Measurements from ENCODE around the gene NECTIN1. TPM values are rescaled to one million over a fixed set of nuclear protein-coding genes. Genes with fewer than 3 reads are reported as not detected.

Gene NECTIN1
- total and polyA plus RNA-seq, 2 of the 13 experiments (the other 11 are each of a cell fraction or from before 2014, with no cell fraction given) = 3.9 to 7.3 TPM

DNA sequence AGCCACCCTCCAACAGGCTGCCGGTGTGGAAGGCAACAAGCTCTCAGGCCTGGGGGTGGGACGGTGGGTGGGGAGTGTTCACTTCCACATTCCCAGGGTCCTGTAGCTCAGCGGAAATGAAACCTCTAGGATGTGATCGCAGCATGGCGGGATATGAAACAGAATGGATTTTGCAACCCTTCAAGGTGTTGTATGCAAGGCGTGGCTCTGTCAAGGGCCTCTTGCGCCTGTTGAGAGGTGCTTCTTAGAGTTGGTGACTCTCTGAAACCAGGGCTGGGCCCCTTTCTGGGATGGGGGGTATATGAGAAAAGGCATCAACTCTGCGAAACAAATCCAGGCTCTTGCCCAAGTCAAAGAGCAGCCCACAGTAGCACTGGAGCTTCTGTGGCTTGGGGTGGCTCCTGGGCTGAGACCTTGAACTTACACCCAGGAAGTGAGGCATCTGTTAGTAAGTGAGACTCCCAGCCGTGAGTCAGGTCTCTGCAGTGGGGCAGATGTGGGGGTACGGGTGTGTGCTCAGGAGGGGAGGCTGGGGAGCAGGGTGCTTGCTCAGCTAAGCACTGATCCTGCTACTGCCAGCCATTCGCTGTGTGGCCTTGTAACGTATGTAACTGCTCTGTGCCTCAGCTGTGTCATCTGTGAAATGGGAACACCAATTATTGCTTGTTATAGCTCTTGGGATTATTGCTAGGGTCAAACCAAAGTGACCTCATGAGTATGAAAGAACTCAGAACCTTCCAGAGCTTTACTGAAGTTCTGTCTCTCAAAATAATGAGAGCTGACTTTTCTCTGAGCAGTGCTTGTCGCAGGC lies 28.3 kb downstream of the NECTIN1 start:
- Histone ChIP-seq H3K27me3 (ENCODE audit: control insufficient read depth in 1 of 2, insufficient read depth in 2 of 2, low read length in 2 of 2) (no peaks in the 10 kb centered on the region), H3K4me3 (replicated peaks in 1 of 3; ENCODE audit: insufficient read depth in 1 of 3, low read depth in 2 of 3, low read length in 3 of 3) (no peak overlapping the region), H2AFZ (ENCODE audit: low read length) (no peak overlapping the region), H3K79me2 (ENCODE audit: insufficient read depth, low read length) (no peaks in the 10 kb centered on the region), H3K36me3 (replicated peaks in 1 of 2; ENCODE audit: control insufficient read depth in 1 of 2, insufficient read depth in 2 of 2, low read length in 2 of 2) (no peaks in the 10 kb centered on the region), H3K27ac (ENCODE audit: extremely low read length, insufficient read depth, low read length) (no peak overlapping the region), H3K9me3 (ENCODE audit: low read length) (no peaks in the 10 kb centered on the region), H3K4me2 (ENCODE audit: low read depth, low read length) (peak overlapping the region; percentile 5; the same call in 1 of the 2 replicates), H3K4me1 (ENCODE audit: insufficient read depth, low read length) (peaks cover 51% of the 10 kb centered on the region), H4K20me1 (ENCODE audit: insufficient read depth, low read length) (no peaks in the 10 kb centered on the region), H3K9ac (ENCODE audit: insufficient read depth, low read depth, low read length) (no peak overlapping the region)
- DNase-seq (ENCODE audit: low spot score) (peak; percentile 35), FAIRE-seq (no peak), ATAC-seq (peak; percentile 20; the same call in 2 of the 3 replicates)
- ChIA-PET CTCF (ENCODE audit: low intra/inter-chr PET ratio, low total read pairs) (no interaction called here), POLR2A (no interaction called here)
- in situ Hi-C loops (cut with HindIII; ENCODE audit: extremely low pct_ligation_motif_present, low pct_unique_long_range_greater_than_20kb) (no loop called here), intact Hi-C loops (cut with micrococcal nuclease; ENCODE audit: unreplicated experiment) (no loop called here)
- BruUV-seq (replicated peaks) = no TSS peak
- 63% methylated on average over 8 of the region's 13 CpGs for WGBS (ENCODE audit: low lambda C conversion rate)
- TF ChIP-seq ZNF629 (CRISPR knock-in tag; conservative IDR thresholded peaks at IDR 0.05) (peak; percentile 97), ZNF589 (CRISPR knock-in tag; conservative IDR thresholded peaks at IDR 0.05) (no peak), NR2F6 (IDR thresholded peaks at IDR 0.05) (peak; percentile 31; the same call in 1 of the 2 replicates), NR2F6 (CRISPR knock-in tag; IDR thresholded peaks at IDR 0.05) (0 out of 2 replicates have a peak, but pooled peaks have one; percentile 22), CBX2 (IDR thresholded peaks at IDR 0.05; ENCODE audit: low read depth, low read length) (no peak), CBX2 (CRISPR knock-in tag; IDR thresholded peaks at IDR 0.05; ENCODE audit: low read depth) (no peak), RCOR2 (CRISPR knock-in tag; IDR thresholded peaks at IDR 0.05) (peak; percentile 63; the same call in 1 of the 2 replicates), NR2F1 (CRISPR knock-in tag; IDR thresholded peaks at IDR 0.05) (peak in 1 of 2 experiments; percentile 68; a peak in 2 of 4 replicates), SAP130 (CRISPR knock-in tag; IDR thresholded peaks at IDR 0.05; ENCODE audit: low read depth) (0 out of 2 replicates have a peak, but pooled peaks have one; percentile 22), GABPA (IDR thresholded peaks at IDR 0.05; ENCODE audit: low read depth, low read length) (no peak), GABPA (CRISPR knock-in tag; IDR thresholded peaks at IDR 0.05; ENCODE audit: low read depth) (0 out of 2 replicates have a peak, but pooled peaks have one; percentile 18), ATF7-NPFF (CRISPR knock-in tag; IDR thresholded peaks at IDR 0.05; ENCODE audit: low read depth) (no peak), RXRB (CRISPR knock-in tag; IDR thresholded peaks at IDR 0.05; ENCODE audit: borderline replicate concordance) (0 out of 2 replicates have a peak, but pooled peaks have one; percentile 16), CHD4 (IDR thresholded peaks at IDR 0.05; ENCODE audit: borderline replicate concordance, low read length) (peak; percentile 71; the same call in 1 of the 2 replicates), ETV5 (CRISPR knock-in tag; IDR thresholded peaks at IDR 0.05; ENCODE audit: borderline replicate concordance) (peak; percentile 31; the same call in 1 of the 2 replicates), ZMYM3 (CRISPR knock-in tag; IDR thresholded peaks at IDR 0.05) (peak; percentile 94), ADNP (CRISPR knock-in tag; IDR thresholded peaks at IDR 0.05) (peak; percentile 79; the same call in 1 of the 2 replicates), NR2C2 (CRISPR knock-in tag; IDR thresholded peaks at IDR 0.05; ENCODE audit: borderline replicate concordance) (peak; percentile 51)
- TF ChIP-seq, protein P1, sequence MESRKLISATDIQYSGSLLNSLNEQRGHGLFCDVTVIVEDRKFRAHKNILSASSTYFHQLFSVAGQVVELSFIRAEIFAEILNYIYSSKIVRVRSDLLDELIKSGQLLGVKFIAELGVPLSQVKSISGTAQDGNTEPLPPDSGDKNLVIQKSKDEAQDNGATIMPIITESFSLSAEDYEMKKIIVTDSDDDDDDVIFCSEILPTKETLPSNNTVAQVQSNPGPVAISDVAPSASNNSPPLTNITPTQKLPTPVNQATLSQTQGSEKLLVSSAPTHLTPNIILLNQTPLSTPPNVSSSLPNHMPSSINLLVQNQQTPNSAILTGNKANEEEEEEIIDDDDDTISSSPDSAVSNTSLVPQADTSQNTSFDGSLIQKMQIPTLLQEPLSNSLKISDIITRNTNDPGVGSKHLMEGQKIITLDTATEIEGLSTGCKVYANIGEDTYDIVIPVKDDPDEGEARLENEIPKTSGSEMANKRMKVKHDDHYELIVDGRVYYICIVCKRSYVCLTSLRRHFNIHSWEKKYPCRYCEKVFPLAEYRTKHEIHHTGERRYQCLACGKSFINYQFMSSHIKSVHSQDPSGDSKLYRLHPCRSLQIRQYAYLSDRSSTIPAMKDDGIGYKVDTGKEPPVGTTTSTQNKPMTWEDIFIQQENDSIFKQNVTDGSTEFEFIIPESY (CRISPR knock-in tag; IDR thresholded peaks at IDR 0.05) = peak; percentile 56; the same call in 1 of the 2 replicates
- TF ChIP-seq, protein P2, sequence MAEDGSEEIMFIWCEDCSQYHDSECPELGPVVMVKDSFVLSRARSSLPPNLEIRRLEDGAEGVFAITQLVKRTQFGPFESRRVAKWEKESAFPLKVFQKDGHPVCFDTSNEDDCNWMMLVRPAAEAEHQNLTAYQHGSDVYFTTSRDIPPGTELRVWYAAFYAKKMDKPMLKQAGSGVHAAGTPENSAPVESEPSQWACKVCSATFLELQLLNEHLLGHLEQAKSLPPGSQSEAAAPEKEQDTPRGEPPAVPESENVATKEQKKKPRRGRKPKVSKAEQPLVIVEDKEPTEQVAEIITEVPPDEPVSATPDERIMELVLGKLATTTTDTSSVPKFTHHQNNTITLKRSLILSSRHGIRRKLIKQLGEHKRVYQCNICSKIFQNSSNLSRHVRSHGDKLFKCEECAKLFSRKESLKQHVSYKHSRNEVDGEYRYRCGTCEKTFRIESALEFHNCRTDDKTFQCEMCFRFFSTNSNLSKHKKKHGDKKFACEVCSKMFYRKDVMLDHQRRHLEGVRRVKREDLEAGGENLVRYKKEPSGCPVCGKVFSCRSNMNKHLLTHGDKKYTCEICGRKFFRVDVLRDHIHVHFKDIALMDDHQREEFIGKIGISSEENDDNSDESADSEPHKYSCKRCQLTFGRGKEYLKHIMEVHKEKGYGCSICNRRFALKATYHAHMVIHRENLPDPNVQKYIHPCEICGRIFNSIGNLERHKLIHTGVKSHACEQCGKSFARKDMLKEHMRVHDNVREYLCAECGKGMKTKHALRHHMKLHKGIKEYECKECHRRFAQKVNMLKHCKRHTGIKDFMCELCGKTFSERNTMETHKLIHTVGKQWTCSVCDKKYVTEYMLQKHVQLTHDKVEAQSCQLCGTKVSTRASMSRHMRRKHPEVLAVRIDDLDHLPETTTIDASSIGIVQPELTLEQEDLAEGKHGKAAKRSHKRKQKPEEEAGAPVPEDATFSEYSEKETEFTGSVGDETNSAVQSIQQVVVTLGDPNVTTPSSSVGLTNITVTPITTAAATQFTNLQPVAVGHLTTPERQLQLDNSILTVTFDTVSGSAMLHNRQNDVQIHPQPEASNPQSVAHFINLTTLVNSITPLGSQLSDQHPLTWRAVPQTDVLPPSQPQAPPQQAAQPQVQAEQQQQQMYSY (CRISPR knock-in tag; IDR thresholded peaks at IDR 0.05) = no peak

Measured in HepG2 (cell line).